GM10266 (cell line): ENCODE measurements around the gene MLXIP.

Experiments used
- DNase-seq: peaks from one replicate; pipeline ENCODE4 v3.0.0; 2012; ENCODE audit errors: extremely low spot score
- CTCF ChIP-seq: IDR thresholded peaks from 2 replicates; pipeline ENCODE4 v1.5.1; 2012; ENCODE audit warnings: mild to moderate bottlenecking, low read depth; ENCODE audit not compliant: control insufficient read depth, insufficient read depth; ENCODE audit errors: missing control alignments

The MLXIP gene

DNA sequence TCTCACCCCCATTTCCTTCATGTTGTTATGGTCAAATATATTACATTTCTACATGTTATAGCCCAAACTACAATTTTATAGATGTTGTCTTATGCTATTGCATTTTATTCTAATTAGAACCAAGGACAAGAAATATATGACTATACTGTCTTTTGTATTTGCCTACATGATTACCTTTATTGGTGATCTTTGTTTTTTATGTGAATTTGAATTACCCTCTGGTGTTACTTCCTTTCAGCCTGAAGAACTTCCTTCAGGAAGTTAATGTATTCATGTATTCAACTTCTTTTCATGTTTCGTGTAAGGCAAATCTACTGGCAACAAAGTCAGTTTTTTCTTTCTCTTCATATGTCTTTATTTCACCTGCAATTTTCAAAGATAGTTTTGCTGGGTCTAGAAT lies 116.2 kb downstream of the MLXIP start:
- no peak for DNase-seq
- TF ChIP-seq CTCF: no peak

- no peak for TF ChIP-seq CTCF
- DNase-seq: no peak
These were observed 116.8 kb downstream of the MLXIP start for GRCh38 chr12:122195405-122195804.
